Stimulated activated CD8-positive, alpha-beta memory T cell treated with anti-CD3 and anti-CD28 coated beads, Interleukin-4, amount 100 ng/mL, for 4 hours (primary cell): ENCODE measurements around the gene ALDH16A1.
"Not testable (repeated sequence)": the region's sequence is repeated elsewhere in the genome, so short reads cannot be mapped to it uniquely, and the experiment has no call there.

ENCODE experiments used
- DNase-seq, 2 donors: peaks; one replicate each; pipeline ENCODE4 v3.0.0-alpha.2; 2020; ENCODE audit warnings: low read depth in 2 of 2, low spot score in 1 of 2

Gene ALDH16A1

DNA sequence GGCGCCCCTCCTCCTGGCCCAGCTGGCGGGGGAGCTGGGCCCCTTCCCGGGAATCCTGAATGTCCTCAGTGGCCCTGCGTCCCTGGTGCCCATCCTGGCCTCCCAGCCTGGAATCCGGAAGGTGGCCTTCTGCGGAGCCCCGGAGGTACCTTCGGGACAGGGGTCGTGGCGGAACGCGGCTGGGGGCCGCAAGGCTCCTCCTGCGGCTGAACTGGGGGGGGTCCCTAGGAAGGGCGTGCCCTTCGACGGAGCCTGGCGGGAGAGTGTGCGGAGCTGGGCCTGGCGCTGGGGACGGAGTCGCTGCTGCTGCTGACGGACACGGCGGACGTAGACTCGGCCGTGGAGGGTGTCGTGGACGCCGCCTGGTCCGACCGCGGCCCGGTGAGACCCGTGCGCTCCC, 8.6 kb downstream of the ALDH16A1 start:
- no peak for DNase-seq

DNA sequence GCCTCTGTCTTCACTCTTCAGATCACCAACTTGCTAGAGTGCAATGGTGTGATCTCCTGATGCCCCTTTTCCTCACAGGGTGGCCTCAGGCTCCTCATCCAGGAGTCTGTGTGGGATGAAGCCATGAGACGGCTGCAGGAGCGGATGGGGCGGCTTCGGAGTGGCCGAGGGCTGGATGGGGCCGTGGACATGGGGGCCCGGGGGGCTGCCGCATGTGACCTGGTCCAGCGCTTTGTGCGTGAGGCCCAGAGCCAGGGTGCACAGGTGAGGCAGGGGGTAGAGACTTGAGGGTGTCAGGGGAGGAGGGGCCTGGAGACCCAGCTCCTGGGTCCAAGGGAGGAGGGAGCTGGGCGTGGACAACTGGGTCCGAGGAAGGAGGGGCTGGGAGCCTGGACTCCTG, 9.5 kb downstream of the ALDH16A1 start:
- no peak for DNase-seq

DNA sequence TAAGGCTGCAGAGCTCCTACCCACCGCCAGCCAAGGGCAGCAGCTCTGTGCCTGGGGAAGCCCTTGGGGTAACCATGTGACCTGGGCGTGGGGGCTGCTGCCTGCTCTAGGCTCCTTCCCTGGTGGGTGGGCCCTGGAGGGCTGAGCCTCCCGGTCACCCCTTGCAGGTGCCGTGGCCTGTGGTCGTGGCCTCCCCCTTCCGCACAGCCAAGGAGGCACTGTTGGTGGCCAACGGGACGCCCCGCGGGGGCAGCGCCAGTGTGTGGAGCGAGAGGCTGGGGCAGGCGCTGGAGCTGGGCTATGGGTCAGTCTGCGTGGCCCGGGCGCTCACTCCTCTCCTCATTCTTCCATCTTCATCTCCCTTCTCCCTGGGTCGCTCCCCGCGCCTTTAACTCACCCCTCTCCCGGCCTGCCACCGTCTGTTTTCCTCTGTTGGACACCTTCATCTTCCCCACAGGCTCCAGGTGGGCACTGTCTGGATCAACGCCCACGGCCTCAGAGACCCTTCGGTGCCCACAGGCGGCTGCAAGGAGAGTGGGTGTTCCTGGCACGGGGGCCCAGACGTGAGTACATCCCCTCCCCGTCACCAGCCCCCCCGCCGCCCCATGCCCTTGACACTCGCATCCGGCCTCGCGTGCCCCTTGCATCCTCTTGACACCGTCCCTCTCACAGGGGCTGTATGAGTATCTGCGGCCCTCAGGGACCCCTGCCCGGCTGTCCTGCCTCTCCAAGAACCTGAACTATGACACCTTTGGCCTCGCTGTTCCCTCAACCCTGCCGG, 11.1 kb downstream of the ALDH16A1 start:
- DNase-seq: no peak

DNA sequence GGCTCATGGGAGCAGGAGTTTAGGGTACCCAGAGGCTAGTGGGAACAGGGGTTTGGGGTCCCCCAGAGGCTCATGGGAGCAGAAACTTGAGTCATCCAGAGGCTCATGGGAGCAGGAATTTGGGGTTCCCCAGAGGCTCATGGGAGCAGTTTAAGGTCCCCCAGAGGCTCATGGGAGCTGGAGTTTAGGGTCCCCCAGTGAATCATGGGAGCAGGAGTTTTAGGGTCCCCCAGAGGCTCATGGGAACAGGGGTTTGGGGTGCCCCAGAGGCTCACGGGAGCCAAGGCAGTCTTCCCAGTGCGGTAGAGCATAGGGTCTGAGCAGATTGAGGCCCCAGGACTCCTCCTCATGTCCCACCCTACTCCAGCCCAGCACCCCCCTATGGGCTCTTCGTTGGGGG, 12.3 kb downstream of the ALDH16A1 start:
- DNase-seq: no peak

DNA sequence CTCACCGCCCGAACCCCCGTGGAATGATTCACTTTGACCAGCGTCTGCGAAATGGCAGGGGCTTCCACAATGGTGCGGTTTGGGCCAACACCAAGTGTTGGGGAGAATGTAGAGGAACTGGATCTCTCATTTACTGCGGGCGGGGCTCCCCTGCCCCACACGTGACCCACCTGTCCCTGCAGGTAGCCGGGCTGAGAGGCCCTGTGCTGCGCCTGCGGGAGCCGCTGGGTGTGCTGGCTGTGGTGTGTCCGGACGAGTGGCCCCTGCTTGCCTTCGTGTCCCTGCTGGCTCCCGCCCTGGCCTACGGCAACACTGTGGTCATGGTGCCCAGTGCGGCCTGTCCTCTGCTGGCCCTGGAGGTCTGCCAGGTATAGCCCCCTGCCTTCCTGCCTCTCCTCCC, 15.2 kb downstream of the ALDH16A1 start:
- no peak for DNase-seq

DNA sequence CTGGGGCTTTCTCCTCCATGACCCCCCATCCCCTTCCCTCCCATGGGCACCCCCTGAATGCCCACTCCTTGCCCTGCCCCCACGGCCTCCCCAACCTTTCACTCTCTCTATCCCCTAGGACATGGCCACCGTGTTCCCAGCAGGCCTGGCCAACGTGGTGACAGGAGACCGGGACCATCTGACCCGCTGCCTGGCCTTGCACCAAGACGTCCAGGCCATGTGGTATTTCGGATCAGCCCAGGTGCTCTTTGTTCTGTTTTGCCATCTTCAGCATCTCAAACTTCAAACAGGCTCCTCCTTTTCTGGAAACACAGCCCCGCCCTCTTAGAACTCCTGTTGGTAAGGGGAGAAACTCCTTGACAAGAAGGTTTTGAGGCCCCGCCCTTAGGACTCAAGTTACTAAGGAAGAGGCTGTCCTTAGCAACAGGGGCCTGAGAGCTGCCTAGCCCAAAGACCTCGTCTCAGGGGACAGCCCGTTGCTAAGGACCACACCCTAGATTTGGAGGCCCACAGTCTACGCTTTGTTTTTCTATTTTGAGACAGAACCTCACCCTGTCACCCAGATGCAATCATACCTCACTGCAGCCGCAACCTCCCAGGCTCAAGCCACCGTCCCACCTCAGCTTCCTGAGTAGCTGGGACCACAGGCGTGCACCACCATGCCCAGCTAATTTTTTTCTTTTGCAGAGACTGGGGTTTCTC, 15.9 kb downstream of the ALDH16A1 start:
- DNase-seq: peak in 1 of 2 donors; percentile 66

DNA sequence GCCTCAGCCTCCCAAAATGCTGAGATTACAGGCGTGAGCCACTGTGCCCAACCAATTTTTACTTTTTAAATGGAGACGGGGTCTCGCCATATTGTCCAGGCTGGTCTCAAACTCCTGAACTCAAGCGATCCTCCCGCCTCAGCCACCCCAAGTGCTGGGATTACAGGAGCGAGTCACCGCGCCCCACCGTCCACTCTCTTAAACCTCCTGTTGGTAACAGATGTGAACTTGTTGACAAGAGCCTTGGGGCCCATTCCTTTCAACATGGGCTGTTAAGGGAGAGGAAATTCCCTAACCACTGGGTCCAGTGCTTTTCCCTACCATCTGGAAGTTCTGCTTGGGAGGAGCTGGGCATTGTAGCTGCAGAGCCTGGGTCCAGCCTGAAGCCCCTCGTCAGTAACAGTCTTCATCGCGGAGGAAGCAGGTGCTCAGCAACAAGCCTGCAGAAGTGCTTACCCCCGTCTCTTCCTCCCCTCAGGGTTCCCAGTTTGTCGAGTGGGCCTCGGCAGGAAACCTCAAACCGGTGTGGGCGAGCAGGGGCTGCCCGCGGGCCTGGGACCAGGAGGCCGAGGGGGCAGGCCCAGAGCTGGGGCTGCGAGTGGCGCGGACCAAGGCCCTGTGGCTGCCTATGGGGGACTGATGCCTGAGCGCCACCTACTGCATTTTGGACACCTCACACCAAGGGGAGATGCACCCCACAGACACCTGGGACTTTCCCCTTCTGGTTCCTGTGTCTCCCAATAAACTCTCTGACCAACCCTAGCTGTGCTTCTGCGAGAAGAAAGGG, 17.0 kb downstream of the ALDH16A1 start:
- peak; percentile 39 to 73 for DNase-seq

DNA sequence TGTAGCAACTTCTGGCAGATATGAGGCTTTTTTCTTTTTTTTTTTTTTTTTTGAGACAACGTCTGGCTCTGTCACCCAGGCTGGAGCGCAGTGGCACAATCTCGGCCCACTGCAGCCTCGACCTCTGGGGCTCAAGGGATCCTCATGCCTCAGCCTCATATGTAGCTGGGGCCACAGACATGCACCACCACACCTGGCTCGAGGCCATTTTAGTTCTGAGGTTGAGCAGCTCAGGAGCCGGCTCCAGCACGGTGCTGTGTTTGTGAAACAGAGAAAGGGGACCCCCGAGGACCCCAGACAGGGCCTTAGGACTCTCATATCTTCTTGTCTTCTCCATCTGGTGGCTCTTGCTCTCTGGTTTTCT, 17.6 kb downstream of the ALDH16A1 start:
- DNase-seq: no peak

DNA sequence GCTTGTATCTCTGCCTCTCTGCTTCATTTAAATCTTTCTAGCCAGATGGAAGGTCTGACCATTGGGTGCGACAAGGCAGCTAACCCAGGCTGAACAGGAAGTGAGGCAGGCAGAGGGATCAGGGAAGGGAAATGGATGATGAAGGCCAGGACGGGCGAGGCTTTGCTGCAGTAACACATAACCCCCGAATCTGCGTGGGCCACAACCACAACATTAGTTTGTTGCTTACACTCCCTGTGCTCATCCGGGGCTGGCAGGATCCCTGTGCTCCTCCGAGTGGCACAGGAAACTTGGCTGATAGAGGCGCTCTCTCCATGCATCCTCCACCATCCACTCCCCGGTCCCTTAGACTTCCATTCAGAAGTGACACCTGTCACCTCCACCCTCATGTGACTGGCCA, 19.9 kb downstream of the ALDH16A1 start:
- DNase-seq: no peak

DNA sequence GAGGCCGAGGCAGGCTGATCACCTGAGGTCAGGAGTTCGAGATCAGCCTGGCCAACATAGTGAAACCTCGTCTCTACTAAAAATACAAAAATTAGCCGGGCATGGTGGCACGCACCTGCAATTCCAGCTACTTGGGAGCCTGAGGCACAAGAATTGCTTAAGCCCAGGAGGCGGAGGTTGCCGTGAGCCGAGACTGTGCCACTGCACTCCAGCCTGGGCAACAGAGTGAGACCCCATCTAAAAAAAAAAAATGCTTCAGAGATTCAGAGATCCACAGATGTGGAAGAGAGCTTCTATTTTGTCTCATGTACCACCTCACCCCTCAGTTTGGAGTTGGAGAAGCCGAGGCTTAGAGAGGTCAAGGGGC, 20.5 kb downstream of the ALDH16A1 start:
- not testable (repeated sequence) for DNase-seq

DNA sequence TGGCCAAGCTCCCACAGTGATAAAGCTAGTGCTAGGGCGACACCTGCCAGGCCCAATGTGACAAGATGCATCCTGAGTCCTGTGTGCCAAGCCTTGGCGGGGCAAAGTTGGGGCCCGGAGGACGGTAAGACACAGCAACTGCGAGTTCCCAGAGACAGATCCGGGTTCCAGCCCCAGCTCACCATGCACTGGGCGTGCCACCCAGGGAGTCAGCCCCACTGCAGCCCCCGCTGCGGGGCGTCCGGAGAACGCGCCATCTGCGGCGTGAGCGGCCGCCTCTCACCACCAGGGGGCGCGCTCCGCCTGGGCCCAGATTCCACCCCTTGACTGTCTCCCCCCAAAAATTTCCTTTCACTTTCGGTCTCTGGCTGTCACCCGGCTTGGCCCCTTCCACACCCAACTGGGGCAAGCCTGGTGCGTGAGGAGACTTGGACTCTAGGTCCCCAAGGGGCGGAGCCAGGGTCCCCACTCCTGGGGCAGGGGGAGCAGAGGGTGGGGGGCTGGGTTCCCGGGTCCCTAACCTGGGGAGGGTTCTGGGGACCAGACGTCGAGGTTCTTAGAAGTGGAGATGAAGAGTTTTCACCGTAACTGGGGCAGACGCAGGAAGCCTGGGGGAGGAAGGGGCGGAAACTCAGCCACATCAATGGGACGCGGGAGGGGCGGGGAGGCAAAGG, 21.0 kb downstream of the ALDH16A1 start, which contains the start of gene FLT3LG:
FLT3LG (plus strand) TSS at position 348 of the 674 bp plus-strand sequence. CDS start 425 bp downstream, outside the sequence.
- DNase-seq: peak; percentile 76 to 77

DNA sequence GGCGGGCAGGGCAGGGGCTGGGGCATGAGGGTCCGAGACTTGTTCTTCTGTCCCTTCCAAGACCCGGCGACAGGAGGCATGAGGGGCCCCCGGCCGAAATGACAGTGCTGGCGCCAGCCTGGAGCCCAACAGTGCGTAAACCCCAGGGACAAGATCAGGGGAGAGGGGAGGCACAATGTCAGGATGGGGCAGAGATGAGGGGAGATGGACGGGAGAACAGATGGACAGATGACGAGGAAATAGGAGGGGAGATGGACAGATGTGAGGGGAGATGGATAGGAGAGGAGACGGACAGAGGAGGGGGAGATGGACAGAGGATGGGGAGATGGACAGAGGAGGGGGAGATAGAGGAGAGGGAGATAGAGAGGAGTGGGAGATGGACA, 21.5 kb downstream of the ALDH16A1 start:
- DNase-seq: no peak

DNA sequence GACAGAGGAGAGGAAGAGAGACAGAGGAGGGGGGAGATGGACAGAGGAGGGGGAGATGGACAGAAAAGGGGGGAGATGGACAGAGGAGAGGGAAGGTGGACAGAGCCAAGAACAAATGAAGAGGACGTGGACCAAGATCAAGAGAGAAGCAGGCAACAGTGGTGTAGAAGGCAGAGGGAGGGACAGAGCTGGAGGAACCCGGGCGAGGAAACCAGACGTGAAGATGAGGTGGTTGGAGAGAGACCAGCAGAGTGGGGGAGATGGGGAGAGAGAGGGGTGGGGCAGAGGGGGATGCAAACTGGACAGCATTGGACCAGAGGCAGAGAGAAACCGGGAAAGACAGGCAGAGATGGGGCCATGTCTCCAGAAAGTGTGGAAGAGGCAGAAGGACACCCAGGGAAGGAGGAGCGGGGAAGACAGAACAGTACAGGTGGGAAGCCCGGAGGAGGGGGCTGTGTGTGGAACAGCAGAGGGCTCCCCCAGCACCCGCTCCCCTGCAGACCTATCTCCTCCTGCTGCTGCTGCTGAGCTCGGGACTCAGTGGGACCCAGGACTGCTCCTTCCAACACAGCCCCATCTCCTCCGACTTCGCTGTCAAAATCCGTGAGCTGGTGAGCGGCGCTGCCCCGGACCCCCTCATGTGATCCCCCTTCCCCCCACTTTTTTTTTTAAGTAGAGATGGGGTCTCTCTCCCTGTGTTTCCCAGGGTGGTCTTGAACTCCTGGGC, 22.3 kb downstream of the ALDH16A1 start:
- no peak for DNase-seq

DNA sequence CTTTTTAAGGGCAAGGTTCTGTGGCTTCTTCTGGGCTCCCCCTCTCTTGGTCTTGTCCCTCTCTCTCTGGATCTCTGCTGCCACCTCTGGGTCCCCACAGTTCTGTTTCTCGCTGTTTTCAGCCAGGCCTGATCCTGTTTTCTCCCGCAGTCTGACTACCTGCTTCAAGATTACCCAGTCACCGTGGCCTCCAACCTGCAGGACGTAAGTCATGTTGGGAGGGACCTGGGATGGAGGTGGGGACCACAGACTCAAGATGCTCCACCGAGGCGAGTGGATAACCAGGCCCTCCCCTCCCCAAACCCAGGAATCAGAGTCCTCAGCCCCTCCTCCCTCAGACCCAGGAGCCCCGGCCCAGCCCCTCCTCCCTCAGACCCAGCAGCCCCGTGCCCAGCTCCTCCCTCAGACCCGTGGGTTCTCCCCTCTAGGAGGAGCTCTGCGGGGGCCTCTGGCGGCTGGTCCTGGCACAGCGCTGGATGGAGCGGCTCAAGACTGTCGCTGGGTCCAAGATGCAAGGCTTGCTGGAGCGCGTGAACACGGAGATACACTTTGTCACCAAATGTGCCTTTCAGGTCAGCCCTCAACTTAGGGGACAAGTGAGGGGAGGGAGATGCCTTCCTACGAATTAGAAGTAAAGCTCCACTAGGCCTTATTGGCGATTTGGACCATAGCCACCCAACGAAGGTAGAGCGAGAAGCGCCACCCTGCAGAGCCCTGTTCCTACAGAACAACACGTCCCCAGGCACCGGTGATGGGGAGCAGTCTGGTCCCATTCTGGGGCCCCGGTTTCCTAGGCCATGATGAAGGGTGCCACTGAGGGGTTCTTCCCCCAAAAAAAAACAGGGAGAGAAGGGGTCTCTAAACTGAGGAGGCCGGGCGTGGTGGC, 23.2 kb downstream of the ALDH16A1 start:
- no peak for DNase-seq

DNA sequence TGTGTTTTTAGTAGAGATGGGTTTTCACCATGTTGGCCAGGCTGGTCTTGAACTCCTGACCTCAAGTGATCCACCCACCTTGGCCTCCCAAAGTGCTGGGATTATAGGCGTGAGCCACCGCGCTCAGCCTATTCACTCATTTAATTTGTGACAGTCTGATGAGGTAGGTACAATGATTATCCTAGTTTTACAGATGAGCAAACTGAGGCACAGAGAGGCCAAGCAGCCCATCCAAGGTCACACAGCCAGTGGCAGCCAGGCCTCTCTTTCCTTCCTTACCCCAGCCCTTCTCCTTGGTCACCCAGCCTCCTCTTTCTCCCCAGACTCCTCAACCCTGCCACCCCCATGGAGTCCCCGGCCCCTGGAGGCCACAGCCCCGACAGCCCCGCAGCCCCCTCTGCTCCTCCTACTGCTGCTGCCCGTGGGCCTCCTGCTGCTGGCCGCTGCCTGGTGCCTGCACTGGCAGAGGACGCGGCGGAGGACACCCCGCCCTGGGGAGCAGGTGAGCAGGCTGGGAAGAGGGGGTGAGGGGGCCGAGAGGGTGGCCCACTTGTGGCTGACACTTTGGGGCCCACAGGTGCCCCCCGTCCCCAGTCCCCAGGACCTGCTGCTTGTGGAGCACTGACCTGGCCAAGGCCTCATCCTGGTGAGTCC, 27.1 kb downstream of the ALDH16A1 start:
- DNase-seq: no peak

DNA sequence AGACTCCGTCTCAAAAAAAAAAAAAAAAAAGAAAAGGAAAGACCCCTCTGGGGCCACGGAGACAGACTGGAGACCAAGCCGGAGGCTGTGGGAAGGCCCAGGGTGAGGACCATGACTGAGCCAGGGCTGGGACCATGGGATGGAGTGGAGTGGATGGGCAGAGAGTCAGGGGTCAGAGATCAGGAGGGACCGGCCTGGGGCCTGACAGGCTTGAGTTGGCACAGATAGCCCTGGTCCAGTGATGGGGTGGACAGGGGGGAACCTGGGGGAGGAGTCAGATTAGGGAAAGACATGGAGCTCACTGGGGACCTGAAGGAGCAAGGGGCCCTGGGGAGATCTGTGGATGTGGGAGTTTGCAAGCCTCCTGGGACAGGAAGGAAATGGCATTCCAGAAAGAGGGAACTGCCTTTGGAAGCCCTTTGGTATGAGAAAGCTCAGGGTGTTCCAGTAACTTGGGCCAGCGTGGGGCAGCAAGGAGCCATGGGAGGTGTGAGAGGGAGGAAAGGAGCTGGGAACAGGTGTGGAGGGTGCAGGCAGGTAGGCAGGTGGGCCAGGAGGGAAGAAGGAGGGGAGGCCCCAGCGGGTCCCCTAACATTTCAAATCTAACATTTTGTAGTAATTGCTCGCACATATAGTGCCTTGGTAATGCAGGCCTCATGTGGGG, 28.1 kb downstream of the ALDH16A1 start:
- DNase-seq: no peak

DNA sequence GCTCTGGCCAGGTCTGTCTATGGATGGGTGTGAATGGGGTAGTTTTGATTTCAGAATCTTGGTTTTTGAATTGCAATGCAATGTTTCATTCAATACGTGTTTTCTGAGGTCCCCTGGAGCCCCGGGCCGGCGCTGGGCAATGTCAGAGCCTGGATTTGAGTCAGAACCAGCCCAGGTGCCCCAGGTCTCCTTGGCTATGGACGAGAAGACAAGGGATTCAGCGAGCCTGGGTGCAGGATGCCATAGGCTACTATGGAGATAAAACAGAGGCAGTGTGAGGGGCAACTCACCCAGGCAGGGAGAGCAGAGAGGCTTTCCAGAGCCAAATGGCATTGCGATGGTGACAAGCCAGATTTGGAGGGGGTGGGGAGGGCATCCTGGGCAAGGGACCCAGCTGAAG, 33.2 kb downstream of the ALDH16A1 start:
- DNase-seq: no peak

DNA sequence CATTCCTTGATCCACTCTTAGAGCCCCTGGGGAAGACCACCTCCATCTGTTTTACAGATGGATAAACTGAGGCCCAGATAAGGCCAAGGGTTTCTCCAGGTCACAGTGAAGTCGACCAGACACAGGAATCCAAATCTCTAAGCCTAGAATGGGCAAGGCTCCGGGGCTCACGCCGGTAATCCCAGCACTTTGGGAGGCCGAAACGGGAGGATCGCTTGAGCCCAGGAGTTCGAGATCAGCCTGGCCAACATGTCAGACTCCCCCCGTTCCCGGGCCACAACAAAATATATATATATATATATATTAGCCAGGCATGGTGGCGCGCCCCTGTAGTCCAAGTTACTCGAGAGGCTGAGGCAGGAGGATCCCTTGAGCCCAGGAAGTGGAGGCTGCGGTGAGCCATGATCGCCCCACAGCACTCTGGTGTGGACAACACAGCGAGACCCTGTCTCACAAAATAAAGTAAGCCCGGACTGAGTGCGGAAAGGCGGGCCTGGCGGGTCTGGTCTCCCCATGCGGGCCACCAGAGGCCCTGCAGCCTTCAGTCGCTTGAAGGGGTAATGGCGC, 33.8 kb downstream of the ALDH16A1 start:
- no peak for DNase-seq
